Measurements from ENCODE around the gene YLPM1. TPM values are rescaled to one million over a fixed set of nuclear protein-coding genes. Genes with fewer than 3 reads are reported as not detected.

The YLPM1 gene
- total RNA-seq, 1 donor from 2014 or later: 49.5 TPM

GRCh38 chr14:74855945-74856344 is 92.8 kb downstream of the YLPM1 start:
- H3K36me3 ChIP-seq (ENCODE audit: insufficient read depth, low read length): no peaks in the 10 kb centered on the region
- H3K79me2 ChIP-seq (ENCODE audit: insufficient read depth, low read length): no peaks in the 10 kb centered on the region
- no peak overlapping the region for H3K9ac ChIP-seq (ENCODE audit: low read length)
- H3K36me3 Mint-ChIP-seq (ENCODE audit: low read depth, unreplicated experiment): peaks cover 2% of the 10 kb centered on the region
- H3K9me3 Mint-ChIP-seq (ENCODE audit: unreplicated experiment): no peaks in the 10 kb centered on the region
- peaks cover 6% of the 10 kb centered on the region for H3K4me1 ChIP-seq (ENCODE audit: insufficient read depth, low read length)
- H3K4me3 Mint-ChIP-seq (ENCODE audit: unreplicated experiment): no peak overlapping the region
- H3K9me3 ChIP-seq (ENCODE audit: insufficient read depth, low read depth, low read length): no peaks in the 10 kb centered on the region
- H3K27ac ChIP-seq (ENCODE audit: low read depth, low read length): no peak overlapping the region
- no peak overlapping the region for H2AFZ ChIP-seq (ENCODE audit: low read depth, low read length)
- H3K27ac Mint-ChIP-seq (ENCODE audit: unreplicated experiment): no peak overlapping the region
- FAIRE-seq (no peak), DNase-seq (ENCODE audit: low read depth) (no peak)
- no peak overlapping the region for H3K4me2 ChIP-seq (ENCODE audit: low read length)
- no peaks in the 10 kb centered on the region for H3K27me3 ChIP-seq (ENCODE audit: insufficient read depth, low read length)
- peaks cover 5% of the 10 kb centered on the region for H3K27me3 Mint-ChIP-seq (ENCODE audit: low read depth, unreplicated experiment)
- no peak overlapping the region for H3K4me3 ChIP-seq (ENCODE audit: insufficient read depth, low read depth, low read length)
- TF ChIP-seq CTCF (IDR thresholded peaks at IDR 0.05; ENCODE audit: insufficient read depth, low read depth, low read length) (no peak), EZH2 (IDR thresholded peaks at IDR 0.05; ENCODE audit: insufficient read depth, low read length) (no peak)
- no peaks in the 10 kb centered on the region for H4K20me1 ChIP-seq (ENCODE audit: insufficient read depth, low read length)
- peaks cover 13% of the 10 kb centered on the region for H3K4me1 Mint-ChIP-seq (ENCODE audit: low read depth, unreplicated experiment)

- Histone ChIP-seq H3K4me3 (ENCODE audit: insufficient read depth, low read depth, low read length) (no peak overlapping the region), H3K27me3 (ENCODE audit: insufficient read depth, low read length) (no peaks in the 10 kb centered on the region), H3K36me3 (ENCODE audit: insufficient read depth, low read length) (no peaks in the 10 kb centered on the region), H4K20me1 (ENCODE audit: insufficient read depth, low read length) (no peaks in the 10 kb centered on the region), H3K4me1 (ENCODE audit: insufficient read depth, low read length) (peaks cover 6% of the 10 kb centered on the region), H3K79me2 (ENCODE audit: insufficient read depth, low read length) (no peaks in the 10 kb centered on the region), H3K9me3 (ENCODE audit: insufficient read depth, low read depth, low read length) (no peaks in the 10 kb centered on the region), H3K4me2 (ENCODE audit: low read length) (no peak overlapping the region), H3K9ac (ENCODE audit: low read length) (no peak overlapping the region), H3K27ac (ENCODE audit: low read depth, low read length) (no peak overlapping the region), H2AFZ (ENCODE audit: low read depth, low read length) (no peak overlapping the region)
- Mint-ChIP-seq H3K9me3 (ENCODE audit: unreplicated experiment) (no peaks in the 10 kb centered on the region), H3K4me3 (ENCODE audit: unreplicated experiment) (no peak overlapping the region), H3K4me1 (ENCODE audit: low read depth, unreplicated experiment) (peaks cover 13% of the 10 kb centered on the region), H3K27me3 (ENCODE audit: low read depth, unreplicated experiment) (peaks cover 5% of the 10 kb centered on the region), H3K36me3 (ENCODE audit: low read depth, unreplicated experiment) (peaks cover 2% of the 10 kb centered on the region), H3K27ac (ENCODE audit: unreplicated experiment) (no peak overlapping the region)
- TF ChIP-seq CTCF (IDR thresholded peaks at IDR 0.05; ENCODE audit: insufficient read depth, low read depth, low read length): no peak
- TF ChIP-seq EZH2 (IDR thresholded peaks at IDR 0.05; ENCODE audit: insufficient read depth, low read length): no peak
- DNase-seq (ENCODE audit: low read depth) (no peak), FAIRE-seq (no peak)
Observed at GRCh38 chr14:74856366-74856765, 93.2 kb downstream of the YLPM1 start.

- no peaks in the 10 kb centered on the region for H3K9me3 ChIP-seq (ENCODE audit: insufficient read depth, low read depth, low read length)
- Mint-ChIP-seq H3K9me3 (ENCODE audit: unreplicated experiment) (no peaks in the 10 kb centered on the region), H3K27me3 (ENCODE audit: low read depth, unreplicated experiment) (peaks cover 11% of the 10 kb centered on the region), H3K36me3 (ENCODE audit: low read depth, unreplicated experiment) (peaks cover 2% of the 10 kb centered on the region), H3K4me1 (ENCODE audit: low read depth, unreplicated experiment) (peaks cover 12% of the 10 kb centered on the region), H3K27ac (ENCODE audit: unreplicated experiment) (no peak overlapping the region), H3K4me3 (ENCODE audit: unreplicated experiment) (no peak overlapping the region)
- H2AFZ ChIP-seq (ENCODE audit: low read depth, low read length): no peak overlapping the region
- TF ChIP-seq EZH2 (IDR thresholded peaks at IDR 0.05; ENCODE audit: insufficient read depth, low read length) (no peak), CTCF (IDR thresholded peaks at IDR 0.05; ENCODE audit: insufficient read depth, low read depth, low read length) (no peak)
- H3K27ac ChIP-seq (ENCODE audit: low read depth, low read length): no peak overlapping the region
- no peaks in the 10 kb centered on the region for H4K20me1 ChIP-seq (ENCODE audit: insufficient read depth, low read length)
- H3K27me3 ChIP-seq (ENCODE audit: insufficient read depth, low read length): peaks cover 2% of the 10 kb centered on the region
- H3K4me3 ChIP-seq (ENCODE audit: insufficient read depth, low read depth, low read length): no peak overlapping the region
- no peak overlapping the region for H3K4me2 ChIP-seq (ENCODE audit: low read length)
- DNase-seq (ENCODE audit: low read depth): no peak
- H3K9ac ChIP-seq (ENCODE audit: low read length): no peak overlapping the region
- H3K36me3 ChIP-seq (ENCODE audit: insufficient read depth, low read length): no peaks in the 10 kb centered on the region
- H3K79me2 ChIP-seq (ENCODE audit: insufficient read depth, low read length): no peaks in the 10 kb centered on the region
- peaks cover 3% of the 10 kb centered on the region for H3K4me1 ChIP-seq (ENCODE audit: insufficient read depth, low read length)
- FAIRE-seq: no peak
Observed at GRCh38 chr14:74858022-74858421, 94.9 kb downstream of the YLPM1 start.
